Stomach (tissue), 9 donors: ENCODE results near the gene DNAH17. TPM values are rescaled to one million over a fixed set of nuclear protein-coding genes. Genes with fewer than 3 reads are reported as not detected.

Source experiments
- DNase-seq, 2 donors: peaks; one replicate each; pipeline versions ENCODE4 v3.0.0 to v3.0.0-alpha.2; 2013 to 2019
- H3K27ac ChIP-seq, 5 donors: fragments of 200-600 bp in 4 of 5; sonication (generic) in 4 of 5; one replicate each; pipeline ENCODE4 v1.5.1; 2013 to 2019; ENCODE audit warnings: mild to moderate bottlenecking in 1 of 5, moderate library complexity in 1 of 5
- H3K27me3 ChIP-seq, 3 donors: fragments of 200-600 bp; sonication (generic); one replicate each; pipeline ENCODE4 v1.5.1; 2017 to 2019; ENCODE audit warnings: mixed run types in 1 of 3
- H3K36me3 ChIP-seq, 4 donors: fragments of 200-600 bp; sonication (generic); 1 replicate in 3 of 4; 2 replicates in 1 of 4; pipeline ENCODE4 v1.5.1; 2016 to 2019
- H3K4me1 ChIP-seq, 4 donors: fragments of 200-600 bp; sonication (generic); one replicate each; pipeline ENCODE4 v1.5.1; 2016 to 2019
- H3K4me3 ChIP-seq, 4 donors: fragments of 200-600 bp; sonication (generic) in 3 of 4; one replicate each; pipeline ENCODE4 v1.5.1; 2016 to 2019; ENCODE audit warnings: mild to moderate bottlenecking in 1 of 4
- H3K9me3 ChIP-seq, 4 donors: fragments of 200-600 bp; sonication (generic); one replicate each; pipeline ENCODE4 v1.5.1; 2016 to 2019
- CTCF ChIP-seq, 7 experiments: fragments of 450-650 bp in 4 of 7; fragments of 200-600 bp in 3 of 7; sonication (generic) in 3 of 7; IDR thresholded peaks; one replicate each; pipeline ENCODE4 v1.5.1; 2016 to 2019; ENCODE audit warnings: antibody characterized with exemption in 7 of 7, control low read depth in 2 of 7, mild to moderate bottlenecking in 1 of 7
- EP300 ChIP-seq: sonication (generic); formaldehyde crosslinking; IDR thresholded peaks from one replicate; pipeline ENCODE4 v1.6.1; 2017; ENCODE audit warnings: antibody characterized with exemption
- POLR2A ChIP-seq, 4 donors: fragments of 450-650 bp; IDR thresholded peaks; one replicate each; pipeline ENCODE4 v1.6.1; 2016; ENCODE audit warnings: antibody characterized with exemption in 4 of 4, control low read depth in 2 of 4, mild to moderate bottlenecking in 1 of 4, moderate library complexity in 1 of 4
- POLR2AphosphoS5 ChIP-seq, 3 donors: sonication (generic); formaldehyde crosslinking; IDR thresholded peaks; one replicate each; pipeline ENCODE4 v1.6.1; 2016; ENCODE audit warnings: antibody characterized with exemption in 3 of 3
- WGBS, 5 donors: extraction: QIAGEN DNeasy Blood & Tissue Kit in 3 of 5; methylation state at CpG; one replicate each; pipeline versions ENCODE4 v1.1.5 to v1.1.7; 2013 to 2018; 5-methylcytosine and 5-hydroxymethylcytosine counted together
- intact Hi-C: fragments of 100-400 bp; cut with DNase I; formaldehyde crosslinking; loops from one replicate; pipeline ENCODE4 v1.15.1; 2023; ENCODE audit warnings: low total_unique reads
- polyA plus RNA-seq, 3 donors: library from polyadenylated mRNA; stranded (reverse); fragments of 200-250 nt; gene quantifications; one replicate each; pipeline ENCODE4 v1.2.3, GENCODE V29; 2013
- total RNA-seq, 5 donors: library from RNA; depleted of rRNA; stranded (reverse); fragments of >200 nt; gene quantifications; one replicate each; pipeline versions ENCODE4 v1.1.0 to v1.2.3, GENCODE V29; 2014 to 2016
- donor health status: healthy with polysubstance abuse.
- donor health status: Bipolar disorder and iron deficiency.
- donor health status: healthy.

DNAH17 gene
- total and polyA plus RNA-seq, 8 donors = 0.03 to 2.4 (median 0.45) TPM; not detected in 5

- DNase-seq = no peak
Measured at GRCh38 chr17:78547035-78547434, 30.2 kb downstream of the DNAH17 start.

GRCh38 chr17:78546476-78546875, 30.7 kb downstream of the DNAH17 start:
- intact Hi-C loops = no loop called here
- H3K27me3 ChIP-seq = no peaks in the 10 kb centered on the region
- no peaks in the 10 kb centered on the region for H3K36me3 ChIP-seq
- H3K4me3 ChIP-seq = no peak overlapping the region
- H3K27ac ChIP-seq = no peak overlapping the region
- no peaks in the 10 kb centered on the region for H3K4me1 ChIP-seq
- no peak for DNase-seq
- no peak for TF ChIP-seq EP300
- TF ChIP-seq CTCF (IDR thresholded peaks at IDR 0.05) = no peak
- no peak for TF ChIP-seq POLR2AphosphoS5 (IDR thresholded peaks at IDR 0.05)
- no peak for TF ChIP-seq POLR2A (IDR thresholded peaks at IDR 0.05)
- peaks cover 0 to 15% (median 4%) of the 10 kb centered on the region in 4 donors for H3K9me3 ChIP-seq
- 87 to 99% (median 93%) methylated on average over 4 of the region's 4 CpGs for WGBS, 5 donors

More at GRCh38 chr17:78547035-78547434, 30.2 kb downstream of the DNAH17 start:
- 73 to 95% (median 84%) methylated on average over 1 of the region's 1 CpG for WGBS, 5 donors
- TF ChIP-seq POLR2AphosphoS5 (IDR thresholded peaks at IDR 0.05) = no peak
- TF ChIP-seq CTCF (IDR thresholded peaks at IDR 0.05) = no peak
- TF ChIP-seq POLR2A (IDR thresholded peaks at IDR 0.05) = no peak
- TF ChIP-seq EP300 = no peak
- peaks cover 0 to 15% (median 4%) of the 10 kb centered on the region in 4 donors for H3K9me3 ChIP-seq
- H3K4me1 ChIP-seq = no peaks in the 10 kb centered on the region
- no peak overlapping the region for H3K27ac ChIP-seq
- no peak overlapping the region for H3K4me3 ChIP-seq
- intact Hi-C loops = no loop called here
- H3K27me3 ChIP-seq = no peaks in the 10 kb centered on the region
- H3K36me3 ChIP-seq = no peaks in the 10 kb centered on the region

- no peaks in the 10 kb centered on the region for H3K27me3 ChIP-seq
- 62 to 66% (median 65%) methylated on average over 17 of the region's 17 CpGs for WGBS, 5 donors
- H3K27ac ChIP-seq = no peak overlapping the region
- intact Hi-C loops = no loop called here
- peaks cover 0 to 9% (median 2%) of the 10 kb centered on the region in 4 donors for H3K9me3 ChIP-seq
- H3K4me1 ChIP-seq = no peaks in the 10 kb centered on the region
- no peaks in the 10 kb centered on the region for H3K36me3 ChIP-seq
- no peak for TF ChIP-seq POLR2AphosphoS5 (IDR thresholded peaks at IDR 0.05)
- TF ChIP-seq CTCF (IDR thresholded peaks at IDR 0.05) = no peak
- TF ChIP-seq EP300 = no peak
- no peak for TF ChIP-seq POLR2A (IDR thresholded peaks at IDR 0.05)
- no peak overlapping the region for H3K4me3 ChIP-seq
- DNase-seq = no peak
Measured at GRCh38 chr17:78544881-78545755, 32.1 kb downstream of the DNAH17 start.

GRCh38 chr17:78541488-78542206, 35.5 kb downstream of the DNAH17 start:
- intact Hi-C loops = no loop called here
- Histone ChIP-seq H3K4me1 (no peaks in the 10 kb centered on the region), H3K27me3 (no peaks in the 10 kb centered on the region), H3K9me3 (peaks cover 0 to 3% (median 0%) of the 10 kb centered on the region in 4 donors), H3K36me3 (no peaks in the 10 kb centered on the region), H3K27ac (no peak overlapping the region), H3K4me3 (no peak overlapping the region)
- 67 to 72% (median 68%) methylated on average over 6 to 7 of the region's 7 CpGs for WGBS, 5 donors
- DNase-seq = no peak
- TF ChIP-seq POLR2AphosphoS5 (IDR thresholded peaks at IDR 0.05) = no peak
- TF ChIP-seq CTCF (IDR thresholded peaks at IDR 0.05) = no peak
- no peak for TF ChIP-seq EP300
- TF ChIP-seq POLR2A (IDR thresholded peaks at IDR 0.05) = no peak
